ENCODE results near the gene EPB41L5.
A peak's percentile ranks its signal among the peaks of the same experiment; 100 is the strongest.
"Not testable (repeated sequence)": the region's sequence is repeated elsewhere in the genome, so short reads cannot be mapped to it uniquely, and the experiment has no call there.

EPB41L5 gene

GRCh38 chr2:120012771-120013596, at the start of gene EPB41L5:
Gene EPB41L5, plus strand, starts transcription at chr2:120013077. Its CDS starts 6,008 bp downstream, at chr2:120019085.
- DNase-seq = peak; percentile 93

- DNase-seq = no peak
Measured at GRCh38 chr2:119981896-119982295, 31.0 kb upstream of the EPB41L5 start.

DNA sequence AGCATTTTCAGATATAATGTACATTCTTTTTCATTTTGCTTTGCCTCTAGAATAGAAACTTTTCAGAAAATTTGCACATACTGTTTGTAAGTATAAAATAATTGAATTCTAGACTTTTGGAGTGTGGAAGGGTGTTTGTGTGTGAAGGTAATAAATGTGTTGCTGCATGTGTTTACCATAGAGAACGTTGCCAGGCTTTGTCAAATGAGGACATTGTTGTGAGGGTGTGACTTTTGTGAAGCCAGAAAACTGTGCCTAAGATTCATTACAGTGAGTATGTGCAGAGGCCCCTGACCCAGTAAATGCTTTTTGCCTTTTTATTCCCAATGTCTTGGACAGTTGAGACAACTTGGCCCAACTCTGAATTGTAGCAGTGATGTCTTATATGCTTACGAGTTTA, 30.4 kb upstream of the EPB41L5 start:
- no peak for DNase-seq

- no peak for DNase-seq
Measured at GRCh38 chr2:119983108-119983507, 29.8 kb upstream of the EPB41L5 start.

DNA sequence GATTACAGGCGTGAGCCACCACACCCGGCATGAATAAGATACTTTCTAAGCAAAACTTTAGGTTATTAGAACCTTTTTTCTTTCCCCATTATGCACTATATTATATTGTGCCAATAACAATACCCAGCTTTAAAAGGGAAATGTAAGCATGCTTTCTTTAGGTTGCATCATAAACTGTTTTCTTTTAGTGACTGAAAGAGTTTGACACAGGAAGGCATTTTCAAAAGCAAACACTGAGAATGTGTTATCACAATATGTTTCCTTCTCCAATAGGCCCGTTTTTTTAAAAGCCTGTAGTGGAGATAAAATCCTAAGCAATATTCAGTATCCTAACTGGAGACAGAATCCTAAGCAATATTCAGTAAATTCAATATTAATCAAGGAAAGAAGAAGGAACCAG, 16.7 kb upstream of the EPB41L5 start:
- no peak for DNase-seq

- DNase-seq = not testable (repeated sequence)
Measured at GRCh38 chr2:119996896-119997891, 15.7 kb upstream of the EPB41L5 start.

DNA sequence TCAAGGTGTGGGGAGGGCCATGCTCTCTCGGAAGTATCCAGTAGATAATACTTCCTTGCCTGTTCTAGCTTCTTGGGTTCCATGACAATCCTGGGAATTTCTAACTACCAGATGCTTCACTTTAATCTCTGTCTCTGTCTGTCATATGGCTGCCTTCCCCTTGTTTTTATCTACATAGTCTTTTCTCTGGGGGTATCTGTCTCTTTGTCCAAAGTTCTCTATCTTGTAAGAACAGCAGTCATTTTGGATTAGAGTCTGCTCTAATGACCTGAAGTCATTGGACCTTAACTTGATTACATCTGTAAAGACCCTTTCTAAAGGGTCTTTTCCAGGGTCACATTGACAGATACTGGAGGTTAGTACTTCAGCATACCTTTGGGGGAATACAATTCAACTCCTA, 11.4 kb upstream of the EPB41L5 start:
- no peak for DNase-seq

DNA sequence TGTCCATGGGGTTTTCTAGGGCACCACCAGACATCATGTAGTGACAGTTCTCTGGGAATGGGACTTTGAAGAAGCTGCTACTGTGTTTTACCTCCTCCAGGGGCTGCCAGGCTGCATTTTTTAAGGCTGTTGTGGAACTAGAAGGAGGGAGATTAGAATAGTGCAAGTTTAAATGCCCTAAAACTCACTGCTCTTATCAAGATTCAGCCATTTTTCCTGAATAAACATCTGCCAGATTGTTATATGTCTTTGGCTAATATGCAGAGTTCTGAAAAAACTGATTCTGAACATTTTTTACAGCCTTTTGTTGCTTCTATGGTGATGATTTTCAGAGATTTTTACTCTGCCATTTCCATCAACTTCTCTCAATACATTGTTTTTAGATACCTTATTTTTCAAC, 8.6 kb upstream of the EPB41L5 start:
- DNase-seq = no peak

GRCh38 chr2:120005834-120006521, 6.9 kb upstream of the EPB41L5 start:
- no peak for DNase-seq

GRCh38 chr2:120007851-120008250, 5.0 kb upstream of the EPB41L5 start:
- no peak for DNase-seq

GRCh38 chr2:120012363-120012762, 514 bp upstream of the EPB41L5 start:
- DNase-seq = no peak

DNA sequence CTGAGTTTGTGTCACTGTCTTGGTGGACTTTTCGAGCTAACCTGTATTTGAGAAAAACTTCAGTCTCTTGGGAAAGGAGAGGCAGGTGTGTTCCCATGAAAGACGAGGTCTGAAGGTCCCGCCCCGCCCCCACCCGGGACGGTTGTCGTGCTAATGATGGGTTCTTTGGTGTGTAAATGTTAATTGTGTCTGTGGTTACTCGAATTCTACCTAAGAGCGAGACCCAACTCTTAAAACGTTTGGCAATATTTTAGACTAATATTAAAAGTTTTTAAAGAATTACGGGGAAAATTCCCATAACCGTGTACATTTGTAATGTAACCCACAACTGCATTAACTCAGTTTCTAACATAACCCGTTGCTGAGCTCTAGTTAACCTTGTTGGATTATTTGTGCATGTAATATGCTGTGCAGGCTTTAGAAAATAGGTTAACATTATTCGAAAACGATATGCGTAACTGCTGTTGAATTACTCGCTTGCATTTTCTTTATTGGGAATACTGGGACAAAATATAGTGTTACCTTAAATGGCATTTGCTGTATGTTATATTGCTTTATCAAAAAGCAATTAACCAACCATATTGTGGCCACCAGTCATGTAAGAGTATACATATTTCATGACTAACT, 833 bp downstream of the EPB41L5 start:
- DNase-seq = peak; percentile 43

GRCh38 chr2:120014226-120014980, 1.5 kb downstream of the EPB41L5 start:
- no peak for DNase-seq

- no peak for DNase-seq
Measured at GRCh38 chr2:120016800-120017199, 3.9 kb downstream of the EPB41L5 start.

GRCh38 chr2:120017201-120017600, 4.3 kb downstream of the EPB41L5 start:
- DNase-seq = peak; percentile 54

GRCh38 chr2:120018549-120018948, 5.7 kb downstream of the EPB41L5 start:
- DNase-seq = no peak

DNA sequence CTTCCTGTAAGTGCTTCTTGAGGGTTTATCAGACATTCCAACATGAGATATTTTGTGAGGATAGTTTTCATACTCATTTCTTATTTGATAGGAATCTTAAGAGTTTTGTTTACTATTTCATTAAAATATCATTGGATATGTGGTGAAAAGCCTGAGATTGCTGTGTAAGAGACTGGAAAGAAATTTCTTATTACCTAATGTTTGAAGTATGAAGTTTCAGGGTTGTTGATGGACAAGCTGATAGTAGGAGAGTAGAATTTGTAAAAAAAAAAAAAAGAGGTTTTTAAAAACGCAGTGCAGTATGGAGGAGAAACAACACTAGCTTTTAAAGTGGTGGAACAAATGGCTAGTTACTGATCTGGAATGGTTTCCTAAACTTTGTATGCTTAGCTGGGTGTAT, 7.7 kb downstream of the EPB41L5 start:
- DNase-seq = no peak

DNA sequence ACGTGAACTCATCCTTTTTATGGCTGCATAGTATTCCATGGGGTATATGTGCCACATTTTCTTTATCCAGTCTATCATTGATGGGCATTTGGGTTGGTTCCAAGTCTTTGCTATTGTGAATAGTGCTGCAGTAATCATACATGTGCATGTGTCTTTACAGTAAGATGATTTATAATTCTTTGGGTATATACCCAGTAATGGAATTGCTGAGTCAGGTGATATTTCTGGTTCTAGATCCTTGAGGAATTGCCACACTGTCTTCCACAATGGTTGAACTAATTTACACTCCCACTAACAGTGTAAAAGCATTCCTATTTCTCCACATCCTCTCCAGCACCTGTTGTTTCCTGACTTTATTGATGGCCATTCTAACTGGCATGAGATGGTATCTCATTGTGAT, 9.6 kb downstream of the EPB41L5 start:
- not testable (repeated sequence) for DNase-seq

DNA sequence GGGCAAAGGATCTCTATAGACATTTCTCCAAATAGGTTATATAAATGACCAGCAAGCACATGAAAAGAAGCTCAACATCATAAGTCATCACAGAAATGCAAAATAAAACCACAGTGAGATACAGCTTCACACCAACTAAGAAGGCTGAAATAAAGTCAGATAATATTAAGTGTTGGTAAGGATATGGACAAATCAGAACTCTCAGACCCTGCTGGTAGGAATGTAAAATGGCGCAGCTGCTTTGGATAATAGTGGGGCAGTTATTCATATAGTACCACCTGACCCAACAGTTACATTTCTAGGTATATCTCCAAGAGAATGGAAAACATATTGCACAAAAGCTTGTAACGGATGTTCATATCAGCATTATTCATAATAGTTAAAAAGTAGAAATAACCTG, 14.0 kb downstream of the EPB41L5 start:
- DNase-seq = no peak

DNA sequence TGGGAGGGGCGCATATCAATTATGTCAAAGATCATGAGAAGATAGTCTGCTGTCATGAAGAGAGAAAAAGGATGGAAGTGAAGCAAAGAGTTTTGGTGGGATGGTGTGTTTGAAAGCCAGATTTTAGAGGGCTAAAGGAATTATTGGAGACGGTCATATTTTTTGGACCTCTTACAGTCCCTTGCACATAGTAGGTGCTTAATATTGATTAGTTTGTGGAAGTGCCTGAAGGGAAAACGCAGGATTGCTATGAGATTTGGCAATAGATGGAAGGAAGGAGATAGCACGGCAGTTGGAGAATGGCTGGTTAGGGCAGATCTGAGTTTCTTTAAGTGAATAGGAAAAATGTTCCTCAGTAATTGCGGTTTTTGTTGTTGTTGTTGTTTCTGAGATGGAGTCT, 15.9 kb downstream of the EPB41L5 start:
- no peak for DNase-seq

- no peak for DNase-seq
Measured at GRCh38 chr2:120029672-120030640, 17.1 kb downstream of the EPB41L5 start.
